Measurements from ENCODE around the gene CAMSAP1.

Gene CAMSAP1

DNA sequence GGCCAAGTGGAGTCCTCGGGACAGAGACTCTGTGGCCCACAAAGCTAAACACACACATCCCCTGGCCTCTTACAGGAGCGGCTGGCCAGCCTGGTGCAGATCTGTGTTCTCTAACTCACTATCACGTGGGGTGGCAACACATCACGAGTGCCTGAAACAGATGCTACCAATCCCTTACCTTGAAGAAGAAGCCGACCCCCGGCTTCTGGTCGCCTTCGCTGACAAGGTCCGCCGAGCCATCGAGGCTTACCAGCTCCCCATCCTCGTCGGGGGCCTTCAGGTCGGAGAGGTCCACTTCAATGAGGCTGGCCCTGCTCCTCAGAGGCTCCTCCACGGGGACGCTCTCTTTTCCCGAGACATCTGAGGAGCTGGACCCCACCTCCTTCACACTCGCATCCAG, 86.7 kb downstream of the CAMSAP1 start:
- Histone ChIP-seq H3K4me3 (ENCODE audit: severe bottlenecking) (no peak overlapping the region), H3K9me3 (ENCODE audit: severe bottlenecking) (no peaks in the 10 kb centered on the region), H3K27me3 (ENCODE audit: insufficient read depth, poor library complexity, severe bottlenecking) (no peaks in the 10 kb centered on the region), H3K27ac (ENCODE audit: poor library complexity, severe bottlenecking) (no peak overlapping the region), H3K4me1 (ENCODE audit: insufficient read depth, poor library complexity, severe bottlenecking) (no peaks in the 10 kb centered on the region), H3K36me3 (ENCODE audit: low read depth) (peaks cover 61% of the 10 kb centered on the region)
- no peak for ATAC-seq (ENCODE audit: low read depth)
- DNase-seq (ENCODE audit: low spot score): no peak
- TF ChIP-seq, protein P1, sequence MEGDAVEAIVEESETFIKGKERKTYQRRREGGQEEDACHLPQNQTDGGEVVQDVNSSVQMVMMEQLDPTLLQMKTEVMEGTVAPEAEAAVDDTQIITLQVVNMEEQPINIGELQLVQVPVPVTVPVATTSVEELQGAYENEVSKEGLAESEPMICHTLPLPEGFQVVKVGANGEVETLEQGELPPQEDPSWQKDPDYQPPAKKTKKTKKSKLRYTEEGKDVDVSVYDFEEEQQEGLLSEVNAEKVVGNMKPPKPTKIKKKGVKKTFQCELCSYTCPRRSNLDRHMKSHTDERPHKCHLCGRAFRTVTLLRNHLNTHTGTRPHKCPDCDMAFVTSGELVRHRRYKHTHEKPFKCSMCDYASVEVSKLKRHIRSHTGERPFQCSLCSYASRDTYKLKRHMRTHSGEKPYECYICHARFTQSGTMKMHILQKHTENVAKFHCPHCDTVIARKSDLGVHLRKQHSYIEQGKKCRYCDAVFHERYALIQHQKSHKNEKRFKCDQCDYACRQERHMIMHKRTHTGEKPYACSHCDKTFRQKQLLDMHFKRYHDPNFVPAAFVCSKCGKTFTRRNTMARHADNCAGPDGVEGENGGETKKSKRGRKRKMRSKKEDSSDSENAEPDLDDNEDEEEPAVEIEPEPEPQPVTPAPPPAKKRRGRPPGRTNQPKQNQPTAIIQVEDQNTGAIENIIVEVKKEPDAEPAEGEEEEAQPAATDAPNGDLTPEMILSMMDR (IDR thresholded peaks at IDR 0.05; ENCODE audit: poor library complexity, severe bottlenecking): no peak

DNA sequence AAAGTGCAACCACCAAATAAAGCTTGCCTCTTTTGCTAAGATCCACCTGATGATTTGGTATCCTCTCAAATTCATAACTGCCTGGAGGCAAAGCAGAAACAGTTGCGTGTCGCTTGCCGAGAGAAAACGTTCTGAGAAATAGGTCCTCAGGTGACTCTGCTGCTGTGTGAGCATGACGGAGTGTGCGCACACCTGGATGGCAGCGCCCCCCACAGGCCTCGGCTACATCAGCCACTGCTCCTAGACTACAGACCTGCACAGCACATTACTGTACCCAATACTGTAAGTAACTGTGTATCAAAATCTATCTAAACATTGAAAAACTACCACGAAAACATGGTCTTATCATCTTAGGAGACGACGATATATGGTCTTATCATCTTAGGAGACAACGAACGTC, 87.4 kb downstream of the CAMSAP1 start:
- Histone ChIP-seq H3K27me3 (ENCODE audit: insufficient read depth, poor library complexity, severe bottlenecking) (no peaks in the 10 kb centered on the region), H3K27ac (ENCODE audit: poor library complexity, severe bottlenecking) (no peak overlapping the region), H3K4me3 (ENCODE audit: severe bottlenecking) (no peak overlapping the region), H3K9me3 (ENCODE audit: severe bottlenecking) (no peaks in the 10 kb centered on the region), H3K36me3 (ENCODE audit: low read depth) (peaks cover 69% of the 10 kb centered on the region), H3K4me1 (ENCODE audit: insufficient read depth, poor library complexity, severe bottlenecking) (no peaks in the 10 kb centered on the region)
- ATAC-seq (ENCODE audit: low read depth): no peak
- no peak for DNase-seq (ENCODE audit: low spot score)
- TF ChIP-seq, protein P1 (IDR thresholded peaks at IDR 0.05; ENCODE audit: poor library complexity, severe bottlenecking): no peak

DNA sequence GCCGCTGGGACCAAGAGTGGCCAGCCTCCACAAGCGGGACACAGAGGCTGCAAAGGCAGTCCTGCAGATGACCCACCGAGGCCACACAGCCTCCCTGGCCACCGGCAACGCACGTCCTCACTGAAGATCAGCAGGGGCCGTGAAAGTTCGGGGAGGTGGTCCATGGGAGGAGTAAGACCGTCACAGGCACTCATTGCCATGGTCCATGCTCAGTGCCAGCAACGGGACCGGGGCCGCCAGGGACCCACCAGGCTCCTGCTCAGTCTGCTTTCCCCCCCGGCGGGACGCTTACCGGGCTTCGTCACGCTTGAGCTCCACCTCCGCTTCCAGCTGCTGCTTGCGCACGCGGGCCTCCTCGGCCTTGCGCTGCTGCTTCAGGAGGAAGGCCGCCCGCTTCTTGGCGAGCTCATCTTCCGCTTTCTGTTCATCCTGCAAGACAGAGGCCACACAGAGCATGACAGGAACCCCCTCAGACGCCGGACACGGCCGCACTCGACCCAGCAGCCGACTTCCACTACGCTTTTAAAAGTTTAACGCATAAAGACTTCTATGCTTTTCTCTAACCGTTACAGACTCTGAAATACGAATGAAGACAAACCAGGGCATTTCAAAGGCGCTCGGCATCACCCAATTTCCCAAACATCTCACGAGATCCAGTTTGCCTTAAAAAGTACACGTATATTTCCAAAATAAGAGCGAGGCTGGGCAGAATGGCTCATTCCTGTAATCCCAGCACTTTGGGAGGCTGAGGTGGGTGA, 88.4 kb downstream of the CAMSAP1 start:
- no peaks in the 10 kb centered on the region for H3K4me1 ChIP-seq (ENCODE audit: insufficient read depth, poor library complexity, severe bottlenecking)
- H3K27me3 ChIP-seq (ENCODE audit: insufficient read depth, poor library complexity, severe bottlenecking): no peaks in the 10 kb centered on the region
- no peak overlapping the region for H3K27ac ChIP-seq (ENCODE audit: poor library complexity, severe bottlenecking)
- peaks cover 69% of the 10 kb centered on the region for H3K36me3 ChIP-seq (ENCODE audit: low read depth)
- no peaks in the 10 kb centered on the region for H3K9me3 ChIP-seq (ENCODE audit: severe bottlenecking)
- TF ChIP-seq, protein P1 (IDR thresholded peaks at IDR 0.05; ENCODE audit: poor library complexity, severe bottlenecking): no peak
- H3K4me3 ChIP-seq (ENCODE audit: severe bottlenecking): no peak overlapping the region
- ATAC-seq (ENCODE audit: low read depth) (no peak), DNase-seq (ENCODE audit: low spot score) (no peak)

DNA sequence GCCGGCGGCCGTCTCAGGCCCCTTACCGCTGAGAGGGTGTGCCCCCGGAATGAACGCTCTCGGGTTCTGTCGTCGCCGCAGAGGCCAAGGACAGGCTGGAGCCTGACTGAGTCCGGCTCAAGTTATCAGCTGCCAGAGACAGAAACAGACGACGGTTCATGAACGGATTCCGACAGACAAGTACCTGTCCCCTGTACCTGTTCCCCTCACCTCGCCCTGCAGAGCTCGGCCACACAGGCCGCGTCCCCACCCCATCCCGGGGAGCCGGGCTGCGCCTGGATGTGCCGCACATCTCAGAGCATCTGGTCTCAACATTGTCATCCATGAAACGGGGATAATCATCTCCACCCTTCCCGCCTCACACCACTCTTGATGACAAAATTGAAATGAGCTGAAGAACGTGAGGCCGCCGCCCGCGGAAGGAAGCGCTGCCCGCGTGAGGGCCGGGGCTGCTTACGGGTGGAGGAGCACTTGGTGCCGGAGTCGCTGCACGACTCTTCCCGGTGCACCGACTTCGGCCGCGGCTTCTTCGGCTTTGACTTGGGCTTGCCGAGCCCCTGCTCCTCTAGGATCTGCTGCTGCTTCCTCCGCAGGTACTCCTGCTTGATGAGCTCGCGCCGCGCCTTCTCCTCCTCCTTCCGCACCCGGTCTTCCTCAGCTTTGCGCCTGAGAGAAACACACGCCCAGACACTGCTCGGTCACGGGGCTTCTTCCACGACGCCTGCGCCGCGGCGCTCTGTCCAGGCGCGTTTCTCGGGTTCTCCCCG, 89.2 kb downstream of the CAMSAP1 start:
- Histone ChIP-seq H3K9me3 (ENCODE audit: severe bottlenecking) (no peaks in the 10 kb centered on the region), H3K4me1 (ENCODE audit: insufficient read depth, poor library complexity, severe bottlenecking) (no peaks in the 10 kb centered on the region), H3K27me3 (ENCODE audit: insufficient read depth, poor library complexity, severe bottlenecking) (no peaks in the 10 kb centered on the region), H3K36me3 (ENCODE audit: low read depth) (peaks cover 68% of the 10 kb centered on the region), H3K4me3 (ENCODE audit: severe bottlenecking) (no peak overlapping the region), H3K27ac (ENCODE audit: poor library complexity, severe bottlenecking) (no peak overlapping the region)
- TF ChIP-seq, protein P1 (IDR thresholded peaks at IDR 0.05; ENCODE audit: poor library complexity, severe bottlenecking): no peak
- ATAC-seq (ENCODE audit: low read depth) (no peak), DNase-seq (ENCODE audit: low spot score) (no peak)

DNA sequence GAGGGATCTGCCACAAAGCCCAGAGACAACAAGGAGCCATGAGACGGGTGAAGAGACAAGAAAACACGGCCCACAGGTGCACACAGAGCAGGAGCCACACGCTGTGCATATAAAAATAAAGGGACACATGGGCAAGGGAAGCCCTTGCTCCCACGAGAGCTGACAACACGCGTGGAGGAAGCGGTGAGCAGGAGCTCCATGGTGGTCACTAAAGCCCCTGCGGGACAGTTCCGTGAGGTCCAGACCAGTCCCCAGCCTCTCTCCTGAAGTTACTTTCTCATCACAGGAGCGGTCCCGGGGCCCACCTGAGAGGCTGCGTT, 90.7 kb downstream of the CAMSAP1 start:
- no peaks in the 10 kb centered on the region for H3K9me3 ChIP-seq (ENCODE audit: severe bottlenecking)
- peaks cover 60% of the 10 kb centered on the region for H3K36me3 ChIP-seq (ENCODE audit: low read depth)

More for the DNA sequence above, 90.7 kb downstream of the CAMSAP1 start:
- H3K4me3 ChIP-seq (ENCODE audit: severe bottlenecking): no peak overlapping the region
- ATAC-seq (ENCODE audit: low read depth) (no peak), DNase-seq (ENCODE audit: low spot score) (no peak)
- TF ChIP-seq, protein P1 (IDR thresholded peaks at IDR 0.05; ENCODE audit: poor library complexity, severe bottlenecking): no peak
- no peak overlapping the region for H3K27ac ChIP-seq (ENCODE audit: poor library complexity, severe bottlenecking)
- H3K4me1 ChIP-seq (ENCODE audit: insufficient read depth, poor library complexity, severe bottlenecking): no peaks in the 10 kb centered on the region
- H3K27me3 ChIP-seq (ENCODE audit: insufficient read depth, poor library complexity, severe bottlenecking): no peaks in the 10 kb centered on the region

Measured in RWPE2 (cell line).